ENCODE results near the gene MUC6. TPM values are rescaled to one million over a fixed set of nuclear protein-coding genes. Genes with fewer than 3 reads are reported as not detected.

Gene MUC6
- total RNA-seq, 1 donor from 2014 or later, result 173 TPM

- no peak for DNase-seq (ENCODE audit: low spot score)
Measured at GRCh38 chr11:1052133-1053011, 15.9 kb upstream of the MUC6 start.

DNA sequence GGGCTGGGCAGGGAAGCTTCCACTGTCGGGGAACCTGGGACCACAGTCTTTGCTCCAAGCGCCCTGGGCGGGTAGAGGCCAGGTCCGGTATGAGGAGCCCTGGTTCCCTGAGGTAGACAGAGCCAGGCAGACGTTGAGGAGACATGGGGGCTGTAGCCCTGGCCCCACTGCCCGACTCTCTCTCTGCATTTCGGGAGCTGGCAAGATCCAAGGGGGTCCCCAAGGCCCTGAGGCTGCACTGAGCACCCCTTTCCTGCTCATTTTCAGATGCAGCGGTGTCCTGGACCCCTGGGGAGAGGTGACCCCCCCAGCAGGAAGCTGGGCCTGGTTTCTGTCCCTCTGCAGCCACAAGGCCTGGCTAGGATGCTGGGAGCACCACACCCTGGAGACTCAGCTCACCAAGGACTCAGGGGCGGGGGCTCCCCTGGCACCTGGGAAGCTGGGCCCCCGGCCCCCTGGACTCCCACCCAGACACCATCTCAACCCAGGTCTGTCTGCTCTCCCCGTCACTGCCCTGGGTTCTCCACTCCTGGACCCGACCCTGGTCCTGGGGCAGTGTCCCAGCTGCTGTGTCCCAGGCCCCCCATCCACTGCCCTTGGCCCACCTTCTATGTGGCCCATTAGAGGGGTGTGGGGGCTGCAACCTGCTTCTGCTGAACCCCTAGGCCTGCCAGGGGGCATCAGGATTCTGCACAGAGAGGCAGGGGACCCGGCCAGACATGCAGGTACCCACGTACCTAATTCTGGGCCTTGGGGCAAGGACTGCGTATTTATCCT is 15.0 kb upstream of the MUC6 start:
- DNase-seq (ENCODE audit: low spot score), result no peak

GRCh38 chr11:1050581-1051355 is 14.2 kb upstream of the MUC6 start:
- DNase-seq (ENCODE audit: low spot score), result peak; percentile 80

DNA sequence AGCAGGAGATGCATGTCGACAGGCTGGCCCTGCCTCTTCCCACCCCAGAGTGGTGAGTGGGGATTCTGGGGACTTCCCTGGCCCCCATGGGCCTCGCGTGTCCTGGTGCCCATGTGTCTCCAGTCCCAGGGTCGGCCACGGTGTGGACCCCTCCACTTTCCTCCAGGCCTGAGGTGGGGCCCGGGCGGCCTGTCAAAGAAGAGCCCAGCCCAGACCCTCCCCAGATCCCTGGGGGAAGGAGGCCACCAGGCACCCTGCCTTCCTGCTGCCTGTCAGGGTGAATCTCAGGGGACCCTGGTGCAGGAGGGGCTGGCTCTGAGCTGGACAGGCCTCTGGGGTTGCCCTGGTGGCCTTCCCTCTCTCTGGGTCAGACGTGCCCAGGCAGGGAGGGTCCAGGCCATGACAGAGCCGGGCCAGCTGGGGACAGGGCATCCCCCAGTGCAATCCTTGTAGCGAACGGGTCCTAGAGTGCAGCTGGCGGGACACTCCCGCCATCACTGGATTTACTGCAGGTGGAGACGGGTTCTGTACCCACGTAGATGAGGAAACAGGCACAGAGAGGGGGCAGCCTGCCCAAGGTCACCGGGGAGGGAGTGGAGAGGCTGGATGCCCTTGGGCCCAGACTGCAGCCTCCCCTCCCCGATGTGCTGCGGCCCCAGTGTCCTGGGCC is 13.5 kb upstream of the MUC6 start:
- DNase-seq (ENCODE audit: low spot score), result no peak

DNA sequence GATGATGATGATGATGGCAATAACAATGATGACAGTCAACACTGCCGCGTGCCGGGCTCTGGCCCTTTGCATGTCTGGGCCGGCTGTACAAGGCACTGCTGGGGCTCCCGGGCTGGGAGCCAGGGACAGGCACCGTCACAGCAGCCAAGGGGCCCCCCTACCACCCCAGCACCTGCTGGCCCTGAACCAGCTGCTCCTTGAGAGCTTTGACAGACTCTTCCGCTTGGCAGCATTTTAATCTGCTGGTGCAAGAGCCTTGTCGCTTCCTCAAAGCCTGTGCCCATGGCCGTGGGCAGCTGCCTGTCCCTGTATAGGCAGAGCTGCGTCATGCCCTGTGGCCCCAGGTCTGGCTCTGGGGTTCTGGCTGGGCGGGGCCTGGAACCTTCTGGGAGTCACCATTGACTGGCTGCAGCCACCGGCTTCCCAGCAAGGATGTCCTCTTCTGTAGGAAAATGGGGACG is 12.9 kb upstream of the MUC6 start:
- peak; percentile 65 for DNase-seq (ENCODE audit: low spot score)

GRCh38 chr11:1049071-1049405 is 12.5 kb upstream of the MUC6 start:
- no peak for DNase-seq (ENCODE audit: low spot score)

DNA sequence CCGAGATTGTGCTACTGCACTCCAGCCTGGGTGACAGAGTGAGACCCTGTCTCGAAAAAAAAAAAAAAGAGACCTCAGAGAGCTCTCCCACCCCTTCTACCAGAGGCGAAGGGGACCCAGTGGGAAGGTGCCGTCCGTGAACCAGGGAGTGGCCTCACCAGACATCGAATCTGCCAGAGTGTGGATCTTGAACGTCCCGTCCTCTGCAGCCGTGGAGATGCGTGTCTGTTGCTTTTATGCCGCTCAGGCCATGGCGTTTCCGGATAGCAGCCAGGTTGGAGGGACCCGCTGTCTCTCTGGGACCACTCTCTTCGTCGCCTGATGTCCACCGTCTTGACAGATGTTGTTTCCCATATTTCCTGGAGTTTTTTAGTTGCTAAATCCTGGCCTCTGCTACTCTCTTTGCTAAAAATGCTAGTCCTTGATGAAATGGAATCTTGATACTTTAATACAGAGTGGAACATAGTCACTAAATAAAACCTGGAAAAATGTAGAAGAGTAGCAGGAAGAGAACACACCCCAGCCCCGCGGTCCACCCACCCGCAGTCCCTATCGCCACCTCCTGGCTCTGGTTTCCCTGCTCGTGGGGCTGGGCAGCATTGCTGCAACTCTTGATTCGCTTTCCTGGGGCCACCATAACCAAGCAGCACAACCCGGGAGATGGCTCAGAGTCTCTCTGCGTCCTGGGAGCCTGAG is 12.0 kb upstream of the MUC6 start:
- no peak for DNase-seq (ENCODE audit: low spot score)

- no peak for DNase-seq (ENCODE audit: low spot score)
Measured at GRCh38 chr11:1047595-1048156, 11.2 kb upstream of the MUC6 start.

DNA sequence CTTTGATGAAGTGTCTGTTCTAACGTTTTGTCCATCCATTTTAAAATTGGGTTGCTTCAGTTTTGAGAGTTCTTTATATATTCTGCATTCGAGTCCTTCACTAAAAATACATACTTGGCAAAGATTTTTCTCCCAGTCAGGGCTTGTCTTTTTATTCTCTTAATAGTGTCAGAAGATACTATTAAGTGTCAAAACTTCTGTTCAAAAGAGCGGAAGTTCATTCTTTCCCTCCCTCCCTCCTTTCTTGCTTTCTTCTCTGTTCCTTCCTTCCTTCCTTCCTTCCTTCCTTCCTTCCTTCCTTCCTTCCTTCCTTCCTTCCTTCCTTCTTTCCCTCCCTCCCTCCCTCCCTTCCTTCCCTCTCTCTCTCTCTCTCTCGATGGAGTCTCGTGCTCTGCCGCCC is 7.6 kb upstream of the MUC6 start:
- DNase-seq (ENCODE audit: low spot score), result no peak

- DNase-seq (ENCODE audit: low spot score), result no peak
Measured at GRCh38 chr11:1043563-1044096, 7.1 kb upstream of the MUC6 start.

DNA sequence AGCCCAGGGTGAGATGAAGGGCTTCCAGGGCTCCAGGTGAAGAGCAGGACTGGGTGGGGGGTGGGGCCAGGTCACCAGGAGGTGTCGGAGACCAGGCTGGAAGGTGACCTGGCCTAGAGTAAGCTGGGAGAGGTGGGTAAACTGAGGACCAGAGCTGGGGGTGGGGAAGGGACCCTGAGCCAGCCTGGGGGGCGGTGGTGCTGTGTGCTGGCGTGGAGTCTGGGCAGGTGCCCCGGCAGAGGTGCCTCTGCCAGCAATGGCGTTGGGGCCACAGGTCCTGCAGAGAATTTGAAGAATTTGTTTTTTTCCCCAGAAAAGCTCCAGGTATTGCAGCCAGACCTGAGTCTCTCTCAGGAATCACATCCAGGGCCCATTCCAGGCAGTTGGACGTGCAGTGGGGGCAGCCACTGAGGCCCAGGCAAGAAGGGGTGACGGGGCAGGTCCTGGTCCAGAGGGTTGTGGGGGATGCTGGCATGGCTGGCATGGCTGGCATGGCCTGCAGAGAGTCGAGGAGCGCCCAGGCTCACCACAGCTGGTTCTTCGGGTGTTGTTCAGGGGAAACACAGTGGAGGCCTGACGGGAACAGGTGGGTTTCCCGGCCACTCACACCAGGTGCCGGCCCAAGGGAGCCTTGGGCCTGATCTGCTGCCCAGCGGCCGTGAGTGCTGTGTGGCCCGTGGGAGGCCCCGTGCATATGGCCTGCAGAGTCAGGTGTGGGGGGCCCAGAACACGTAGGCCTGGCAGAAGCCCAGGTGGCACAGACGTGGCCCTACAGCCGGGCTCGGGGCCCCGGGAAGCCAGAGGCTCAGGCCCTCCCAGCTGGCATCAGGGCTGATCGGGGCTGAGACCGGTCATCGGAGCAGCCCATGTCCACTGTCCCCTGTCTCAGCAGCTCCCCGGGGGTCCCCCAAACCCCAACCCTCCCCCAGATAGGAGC is 6.4 kb upstream of the MUC6 start:
- no peak for DNase-seq (ENCODE audit: low spot score)

- peak; percentile 65 for DNase-seq (ENCODE audit: low spot score)
Measured at GRCh38 chr11:1041936-1042608, 5.6 kb upstream of the MUC6 start.

- DNase-seq (ENCODE audit: low spot score), result no peak
Measured at GRCh38 chr11:1041471-1041870, 5.0 kb upstream of the MUC6 start.

DNA sequence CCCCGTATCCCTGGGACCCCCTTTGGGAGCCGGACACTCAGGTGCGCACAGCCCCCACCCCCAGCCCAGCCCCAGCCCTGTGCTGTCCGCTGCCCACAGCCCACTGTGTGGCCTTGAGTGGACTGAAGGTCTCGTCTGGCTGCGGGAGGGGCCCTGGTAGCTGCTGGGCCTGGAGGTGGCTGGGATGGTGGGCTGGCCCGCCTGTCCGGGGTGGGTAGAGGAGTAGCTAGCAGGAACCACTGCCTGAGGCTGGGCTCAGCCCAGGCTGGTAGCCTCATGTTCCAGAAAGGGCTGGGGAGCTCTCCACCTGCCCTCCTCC is 4.6 kb upstream of the MUC6 start:
- no peak for DNase-seq (ENCODE audit: low spot score)

- no peak for DNase-seq (ENCODE audit: low spot score)
Measured at GRCh38 chr11:1040428-1041148, 4.1 kb upstream of the MUC6 start.

GRCh38 chr11:1039481-1040427 is 3.2 kb upstream of the MUC6 start:
- no peak for DNase-seq (ENCODE audit: low spot score)

GRCh38 chr11:1038921-1039320 is 2.4 kb upstream of the MUC6 start:
- DNase-seq (ENCODE audit: low spot score), result no peak
